ENCODE results near the gene NRCAM.

DNA sequence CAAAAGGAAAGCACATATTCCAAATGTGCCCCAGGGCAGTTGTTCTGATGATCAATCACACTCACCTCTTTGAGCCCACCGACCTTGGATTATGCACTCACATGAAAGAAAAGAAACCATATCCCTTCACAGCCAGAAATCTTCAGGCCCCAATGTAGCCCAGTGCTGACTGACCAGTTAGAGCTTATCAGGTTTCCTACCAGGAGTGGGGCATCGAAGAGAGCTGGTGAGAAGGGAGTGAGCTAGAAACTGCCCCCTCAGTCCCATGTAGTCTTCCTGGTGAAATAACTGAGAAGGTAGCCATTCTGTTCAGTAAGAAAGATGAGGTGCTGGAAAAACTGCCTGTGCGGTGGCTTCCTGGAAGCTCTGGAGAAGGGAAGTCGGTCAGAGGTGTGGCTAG lies 32.2 kb downstream of the NRCAM start:
- TF ChIP-seq CTCF (IDR thresholded peaks at IDR 0.05; ENCODE audit: insufficient read depth, low read length, poor library complexity, severe bottlenecking), result no peak
- no peak for TF ChIP-seq EZH2phosphoT487 (conservative IDR thresholded peaks at IDR 0.05; ENCODE audit: low read length)

All from SU-DHL-6 (cell line).